AG08395 (cell line): ENCODE data around the gene SLC39A11.
A peak's percentile ranks its signal among the peaks of the same experiment; 100 is the strongest.
"Not testable (repeated sequence)": the region's sequence is repeated elsewhere in the genome, so short reads cannot be mapped to it uniquely, and the experiment has no call there.

ENCODE experiments used
- DNase-seq: peaks from one replicate; pipeline ENCODE4 v3.0.0; 2012; ENCODE audit warnings: mixed read lengths, low spot score

The SLC39A11 gene

DNA sequence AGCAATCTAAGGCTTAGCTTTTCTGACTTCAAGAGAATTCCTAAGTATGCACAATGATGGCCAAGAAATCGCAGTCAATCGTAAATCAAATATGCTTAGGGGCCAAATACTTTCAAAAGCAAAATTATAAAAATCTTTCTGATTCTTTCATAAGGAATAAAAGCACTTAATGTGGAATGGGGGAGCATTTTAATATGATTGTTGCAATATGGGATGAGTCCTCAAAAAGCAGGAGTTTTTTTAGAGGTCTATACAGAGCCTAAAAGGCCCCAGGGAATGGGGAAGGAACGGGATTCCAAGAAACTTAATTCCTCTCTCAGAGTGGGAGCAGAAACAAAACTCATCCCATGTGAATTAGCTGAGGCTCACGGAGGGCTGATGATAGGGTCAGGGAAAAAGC lies 14.7 kb upstream of the SLC39A11 start:
- no peak for DNase-seq

- DNase-seq, result no peak
Observed at GRCh38 chr17:73105431-73105830, 12.9 kb upstream of the SLC39A11 start.

DNA sequence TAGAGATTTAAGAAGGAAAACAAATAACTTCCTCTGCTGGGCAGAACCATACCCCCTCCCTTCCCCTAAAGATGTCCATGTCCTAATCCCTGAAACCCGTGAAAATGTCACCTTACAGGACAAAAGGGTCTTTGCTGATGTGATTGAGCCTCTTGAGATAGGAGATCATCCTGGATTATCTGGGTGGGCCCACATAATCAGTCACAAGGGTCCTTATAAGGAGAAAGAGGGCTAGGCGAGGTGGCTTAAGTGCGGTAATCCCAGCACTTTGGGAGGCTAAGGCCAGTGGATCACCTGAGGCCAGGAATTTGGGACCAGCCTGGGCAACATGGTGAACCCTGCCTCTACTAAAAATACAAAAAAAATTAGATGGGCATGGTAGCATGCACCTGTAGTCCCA lies 12.0 kb upstream of the SLC39A11 start:
- DNase-seq, result no peak

GRCh38 chr17:73103641-73104335 lies 11.3 kb upstream of the SLC39A11 start:
- DNase-seq, result no peak

DNA sequence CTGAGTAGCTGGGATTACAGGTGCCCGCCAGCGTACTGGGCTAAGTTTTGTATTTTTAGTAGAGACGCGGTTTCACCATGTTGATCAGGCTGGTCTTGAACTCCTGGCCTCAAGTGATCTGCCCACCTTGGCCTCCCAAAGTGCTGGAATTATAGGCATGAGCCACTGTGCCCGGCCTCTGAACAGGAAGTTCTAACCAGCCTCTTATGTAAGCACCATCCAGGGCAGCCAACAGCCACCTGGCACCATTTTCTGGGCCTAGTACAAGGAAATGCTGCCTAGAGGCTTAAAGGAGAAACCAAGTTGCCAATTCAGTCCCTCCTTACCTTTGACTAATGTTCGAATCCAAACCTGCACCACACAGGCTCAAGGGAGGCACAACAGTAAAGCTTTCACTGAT lies 8.5 kb upstream of the SLC39A11 start:
- DNase-seq, result no peak

DNA sequence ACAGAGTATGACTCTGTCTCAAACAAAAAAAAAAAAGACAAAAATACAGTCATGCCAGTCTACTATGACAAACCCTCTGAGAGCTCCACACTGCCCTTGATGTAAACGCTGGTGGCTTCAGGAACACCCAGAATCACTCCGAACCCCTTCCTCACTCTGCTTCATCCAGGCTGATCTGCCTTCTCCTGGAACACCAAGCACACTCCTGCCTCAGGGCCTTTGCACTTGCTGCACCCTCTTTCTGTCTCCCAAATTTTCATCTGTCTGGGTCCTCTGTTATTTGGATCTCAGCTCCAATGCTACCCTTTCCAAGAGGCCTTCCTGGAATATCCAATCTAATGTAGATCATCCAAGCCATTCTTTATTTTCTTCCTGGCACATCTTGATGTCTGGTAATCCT lies 7.9 kb upstream of the SLC39A11 start:
- DNase-seq, result no peak

- DNase-seq, result no peak
Observed at GRCh38 chr17:73099511-73099910, 7.0 kb upstream of the SLC39A11 start.

DNA sequence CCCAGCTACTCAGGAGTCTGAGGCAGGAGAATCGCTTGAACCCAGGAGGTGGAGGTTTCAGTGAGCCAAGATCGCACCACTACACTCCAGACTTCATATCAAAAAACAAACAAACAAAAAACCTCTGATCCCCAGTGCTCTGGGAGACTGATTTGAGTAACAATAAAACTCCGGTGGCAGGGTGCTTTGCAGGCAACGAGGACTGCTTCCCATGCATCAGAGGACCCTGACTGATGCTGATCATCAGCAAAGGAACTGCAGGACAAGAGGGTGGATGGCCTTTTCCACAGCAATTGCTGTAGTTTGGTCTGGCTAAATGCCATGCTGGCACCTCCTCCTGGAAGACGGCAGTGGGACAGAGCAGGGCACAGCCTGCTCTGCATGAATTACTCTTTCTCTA lies 6.4 kb upstream of the SLC39A11 start:
- no peak for DNase-seq

- not testable (repeated sequence) for DNase-seq
Observed at GRCh38 chr17:73097973-73098765, 5.7 kb upstream of the SLC39A11 start.

DNA sequence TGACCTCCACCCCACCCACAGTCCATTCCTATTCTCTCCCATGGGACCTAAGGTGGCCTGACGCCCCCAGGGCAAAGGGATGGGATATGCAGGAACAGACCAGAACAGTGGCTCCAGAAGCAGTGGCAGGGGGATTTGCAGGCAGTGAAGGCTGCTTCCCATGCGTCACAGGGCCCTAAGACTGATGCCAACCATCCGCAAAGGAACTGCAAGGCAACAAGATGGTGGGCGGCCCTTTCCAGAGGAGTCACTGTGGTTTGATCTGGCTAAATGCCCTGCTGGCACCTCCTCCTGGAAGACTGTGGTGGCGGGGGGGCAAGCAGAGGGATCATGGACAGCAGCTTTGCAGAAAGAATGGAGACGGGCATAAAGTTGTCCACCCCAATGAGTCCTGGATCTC lies 4.4 kb upstream of the SLC39A11 start:
- DNase-seq, result peak; percentile 49

DNA sequence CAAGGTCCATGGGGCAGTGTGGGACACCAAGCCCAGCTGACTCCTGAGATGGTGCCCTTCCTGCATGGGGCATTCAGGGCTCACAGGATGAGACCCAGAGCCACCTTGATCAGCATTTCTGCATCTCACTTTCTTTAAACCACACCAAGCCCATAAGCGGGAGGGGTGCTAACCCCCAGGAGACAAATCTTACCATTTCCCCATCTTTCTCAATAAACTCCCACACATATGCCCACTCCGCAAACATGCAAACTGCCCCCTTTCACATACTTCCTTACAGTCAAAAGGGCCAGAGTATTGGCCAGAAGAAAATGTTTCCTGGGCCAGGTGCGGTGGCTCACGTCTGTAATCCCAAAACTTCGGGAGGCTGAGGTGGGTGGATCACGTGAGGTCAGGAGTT lies 3.7 kb upstream of the SLC39A11 start:
- no peak for DNase-seq

- no peak for DNase-seq
Observed at GRCh38 chr17:73093286-73093685, 798 bp upstream of the SLC39A11 start.

DNA sequence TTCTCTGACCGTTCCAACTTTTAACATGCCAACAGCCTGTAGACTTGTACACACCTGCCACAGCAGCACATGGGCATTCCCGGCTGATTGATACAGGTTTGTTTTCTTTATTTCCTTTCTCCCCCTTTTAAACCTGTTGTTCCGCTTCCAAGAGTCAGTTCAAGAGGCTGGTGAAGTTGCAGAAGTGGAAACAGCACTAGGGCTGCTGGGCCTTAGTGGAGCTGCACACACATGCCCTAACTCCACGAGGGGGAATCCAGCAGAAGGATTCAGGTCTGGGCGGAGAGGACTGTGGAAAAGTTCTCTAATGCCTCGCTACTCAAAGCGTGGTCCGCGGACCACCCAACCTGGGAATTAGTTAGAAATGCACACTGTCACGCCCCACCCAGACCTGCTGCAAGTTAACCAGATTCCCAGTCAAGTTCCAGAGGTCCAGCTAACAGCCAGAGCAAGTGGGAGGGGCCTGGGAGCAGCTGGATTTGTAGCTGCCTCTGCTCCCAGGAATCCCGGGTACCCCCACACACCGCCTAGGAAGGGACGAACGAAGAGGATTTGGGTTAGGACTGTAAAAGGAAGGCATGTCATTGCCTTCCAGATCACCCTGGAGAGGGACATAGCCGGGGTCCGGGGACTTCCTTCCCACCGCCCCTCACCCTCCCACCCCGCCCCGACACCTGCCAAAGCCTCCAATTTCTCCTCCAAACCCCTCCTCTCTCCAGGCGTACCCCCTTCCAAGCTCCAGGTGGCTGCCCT lies 542 bp downstream of the SLC39A11 start:
- DNase-seq, result peak; percentile 43

DNA sequence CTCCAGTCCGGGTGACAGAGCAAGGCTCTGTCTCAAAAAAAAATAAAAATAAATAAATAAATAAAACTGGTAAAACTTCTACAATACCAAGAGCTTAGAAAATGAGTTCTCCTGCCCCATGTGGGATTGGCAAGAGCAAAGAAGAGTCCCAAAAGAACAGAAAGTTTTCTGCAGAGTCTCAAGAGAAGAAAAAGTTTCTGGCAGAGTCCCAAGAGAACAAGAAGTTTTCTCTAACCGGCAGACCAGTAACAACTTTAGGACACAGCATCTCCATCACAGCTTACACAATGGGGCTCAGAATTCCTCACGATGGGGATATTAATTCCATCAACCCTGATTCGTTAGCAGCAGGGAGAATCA lies 1.1 kb downstream of the SLC39A11 start:
- DNase-seq, result no peak

GRCh38 chr17:73090396-73091202 lies 1.9 kb downstream of the SLC39A11 start:
- no peak for DNase-seq

- DNase-seq, result no peak
Observed at GRCh38 chr17:73089322-73090317, 2.9 kb downstream of the SLC39A11 start.

DNA sequence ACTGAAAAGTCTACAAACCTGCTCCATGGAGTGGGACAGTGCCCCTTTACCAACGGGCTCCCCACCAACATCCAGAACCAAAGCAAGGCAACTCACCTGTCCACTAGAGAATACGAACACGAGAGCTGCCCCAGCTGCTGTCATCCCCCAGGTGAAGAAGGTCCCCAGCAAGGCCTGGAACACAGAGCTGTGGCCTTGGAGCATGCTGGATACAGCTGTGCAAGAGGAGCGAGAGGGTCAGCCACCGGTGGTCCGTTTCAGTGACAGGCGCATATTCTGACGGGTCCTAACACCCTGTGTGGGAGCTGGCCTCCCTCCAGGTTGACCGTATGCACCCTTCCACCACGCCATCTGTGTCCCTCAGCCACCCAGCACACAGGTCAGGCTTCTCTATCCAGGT lies 3.9 kb downstream of the SLC39A11 start:
- DNase-seq, result no peak

DNA sequence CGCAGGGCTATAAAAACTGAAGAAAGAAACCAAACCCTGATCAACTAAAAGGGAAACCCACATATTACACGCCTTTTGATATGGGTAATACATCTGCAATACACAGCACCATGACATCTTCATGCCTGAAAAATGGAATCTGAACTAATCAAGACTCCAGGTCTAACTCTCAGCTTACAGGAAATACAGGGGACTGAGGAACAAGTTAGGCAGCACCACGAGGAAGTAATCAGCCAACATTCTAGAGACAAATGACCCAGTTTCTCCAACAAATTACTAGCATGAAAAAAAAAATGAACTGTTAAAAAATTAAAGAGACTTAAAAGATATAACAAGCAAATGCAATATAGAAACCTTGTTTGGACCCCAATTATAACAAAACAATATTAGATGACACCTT lies 9.1 kb downstream of the SLC39A11 start:
- DNase-seq, result no peak

- DNase-seq, result no peak
Observed at GRCh38 chr17:73074566-73074965, 17.9 kb downstream of the SLC39A11 start.

GRCh38 chr17:73072219-73072962 lies 20.1 kb downstream of the SLC39A11 start:
- DNase-seq, result no peak
